Superior temporal gyrus (tissue), 1 donor: Measurements from ENCODE around the gene TBC1D12.
"Not testable (repeated sequence)": the region's sequence is repeated elsewhere in the genome, so short reads cannot be mapped to it uniquely, and the experiment has no call there.

Experiments
- DNase-seq: peaks from one replicate; pipeline ENCODE4 v3.0.0-alpha.2; 2016; ENCODE audit errors: extremely low spot score

TBC1D12 gene

GRCh38 chr10:94402204-94402842 lies at the start of gene TBC1D12:
TBC1D12 (plus strand) TSS chr10:94402541; CDS start chr10:94402614, 73 bp downstream.
- peak; percentile 98 for DNase-seq

GRCh38 chr10:94353336-94353735 lies 49.0 kb upstream of the TBC1D12 start:
- no peak for DNase-seq

- no peak for DNase-seq
These were observed 46.5 kb upstream of the TBC1D12 start for GRCh38 chr10:94355841-94356240.

- no peak for DNase-seq
These were observed 45.1 kb upstream of the TBC1D12 start for GRCh38 chr10:94357193-94357592.

- no peak for DNase-seq
These were observed 43.9 kb upstream of the TBC1D12 start for GRCh38 chr10:94358480-94358879.

- no peak for DNase-seq
These were observed 41.1 kb upstream of the TBC1D12 start for GRCh38 chr10:94361171-94361794.

GRCh38 chr10:94362360-94363250 lies 39.7 kb upstream of the TBC1D12 start, which contains the start of gene NOC3L:
NOC3L (minus strand) TSS chr10:94362939; CDS start chr10:94362838, 101 bp downstream.
- DNase-seq: peak; percentile 98

- DNase-seq: no peak
These were observed 39.1 kb upstream of the TBC1D12 start for GRCh38 chr10:94363251-94363565.

GRCh38 chr10:94364482-94364881 lies 37.9 kb upstream of the TBC1D12 start:
- DNase-seq: no peak

- peak; percentile 27 for DNase-seq
These were observed 36.0 kb upstream of the TBC1D12 start for GRCh38 chr10:94366382-94366781.

GRCh38 chr10:94370501-94370900 lies 31.8 kb upstream of the TBC1D12 start:
- DNase-seq: peak; percentile 89

GRCh38 chr10:94375374-94375773 lies 27.0 kb upstream of the TBC1D12 start:
- DNase-seq: no peak

- DNase-seq: no peak
These were observed 25.5 kb upstream of the TBC1D12 start for GRCh38 chr10:94376865-94377264.

- no peak for DNase-seq
These were observed 18.8 kb upstream of the TBC1D12 start for GRCh38 chr10:94383530-94383929.

- not testable (repeated sequence) for DNase-seq
These were observed 16.6 kb upstream of the TBC1D12 start for GRCh38 chr10:94385733-94386132.

- DNase-seq: not testable (repeated sequence)
These were observed 10.2 kb upstream of the TBC1D12 start for GRCh38 chr10:94392117-94392516.

GRCh38 chr10:94397549-94398370 lies 4.6 kb upstream of the TBC1D12 start:
- DNase-seq: no peak

- DNase-seq: no peak
These were observed 3.6 kb upstream of the TBC1D12 start for GRCh38 chr10:94398762-94399161.

GRCh38 chr10:94402843-94403379 lies 570 bp downstream of the TBC1D12 start:
- DNase-seq: no peak

- DNase-seq: peak; percentile 67
These were observed 1.3 kb downstream of the TBC1D12 start for GRCh38 chr10:94403380-94404213.
